NT2/D1 (cell line): ENCODE results near the gene PIP5KL1.

Experiments used
- DNase-seq: peaks from one replicate; pipeline ENCODE4 v3.0.0-alpha.2; 2011; ENCODE audit warnings: low read depth, low spot score
- H3K27me3 ChIP-seq: 2 replicates; pipeline ENCODE4 v1.6.0; 2011; ENCODE audit warnings: mild to moderate bottlenecking; ENCODE audit not compliant: insufficient read length, insufficient read depth
- H3K36me3 ChIP-seq: 2 replicates; pipeline ENCODE4 v1.6.1; 2011; ENCODE audit warnings: mild to moderate bottlenecking, low read length, mixed read lengths; ENCODE audit not compliant: insufficient read depth, insufficient read length
- H3K4me1 ChIP-seq: 2 replicates; pipeline ENCODE4 v1.5.1; 2011; ENCODE audit not compliant: insufficient read depth, insufficient read length
- H3K4me3 ChIP-seq: 2 replicates; pipeline ENCODE4 v1.5.1; 2011; ENCODE audit warnings: low read depth; ENCODE audit not compliant: insufficient read length
- H3K9ac ChIP-seq: 2 replicates; pipeline ENCODE4 v1.6.0; 2011; ENCODE audit warnings: low read depth; ENCODE audit not compliant: insufficient read length
- H3K9me3 ChIP-seq: 2 replicates; pipeline ENCODE4 v1.5.1; 2011; ENCODE audit warnings: mild to moderate bottlenecking, low read length; ENCODE audit not compliant: insufficient read depth
- SUZ12 ChIP-seq: IDR thresholded peaks from 2 replicates; pipeline ENCODE4 v1.6.1; 2011; ENCODE audit not compliant: insufficient read length, insufficient read depth; ENCODE audit errors: extremely low read depth
- YY1 ChIP-seq: IDR thresholded peaks from 2 replicates; pipeline ENCODE4 v1.6.1; 2011; ENCODE audit not compliant: insufficient read length, insufficient read depth
- ZNF274 ChIP-seq: IDR thresholded peaks from 2 replicates; pipeline ENCODE4 v1.6.1; 2011; ENCODE audit warnings: mild to moderate bottlenecking, low read depth, low read length

Gene PIP5KL1

DNA sequence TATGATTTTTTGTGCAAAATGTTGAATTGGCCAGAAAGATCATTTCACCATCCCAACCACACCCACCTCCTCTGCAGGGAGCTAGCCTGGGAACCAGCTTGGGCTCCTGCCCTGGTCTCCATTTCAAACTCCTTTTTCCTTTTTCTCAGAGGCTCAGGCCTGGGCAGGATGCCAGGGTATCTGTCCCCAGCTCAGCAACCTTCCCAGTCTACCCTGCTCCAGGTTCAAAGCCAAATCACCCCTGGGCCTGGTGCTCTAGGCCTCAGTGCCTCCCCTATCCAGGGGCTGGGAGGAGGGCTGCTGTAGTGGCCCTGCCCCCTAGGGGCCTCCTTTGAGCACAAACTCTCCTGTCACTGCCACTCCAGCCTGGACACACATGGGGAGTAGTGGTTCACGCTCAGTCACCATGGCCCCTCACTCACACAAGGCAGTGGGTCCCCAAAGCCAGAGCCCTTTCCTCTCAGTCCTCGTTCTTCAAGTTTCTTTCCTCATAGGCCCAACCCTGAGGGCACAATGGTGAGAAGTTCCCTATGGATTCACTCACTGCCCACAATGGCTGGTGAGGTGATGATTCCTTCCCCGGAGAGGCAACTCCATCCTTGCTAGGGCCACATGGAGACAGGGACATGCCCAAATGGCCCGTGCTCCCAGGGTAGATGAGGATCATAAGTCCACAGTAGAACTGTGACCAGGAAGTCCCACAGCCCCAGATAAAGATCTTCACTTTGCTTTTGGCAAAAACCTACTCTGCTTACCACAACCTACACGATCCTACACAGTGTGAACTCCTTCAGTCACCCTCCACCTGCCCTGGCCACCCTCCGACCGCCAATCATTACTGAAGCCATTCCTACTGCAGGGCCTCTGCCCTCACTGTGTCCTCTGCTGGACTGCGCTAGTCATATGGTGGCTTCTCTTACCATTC, 12.1 kb downstream of the PIP5KL1 start:
- no peak overlapping the region for H3K4me3 ChIP-seq
- TF ChIP-seq SUZ12 (no peak), YY1 (no peak), ZNF274 (no peak)

DNA sequence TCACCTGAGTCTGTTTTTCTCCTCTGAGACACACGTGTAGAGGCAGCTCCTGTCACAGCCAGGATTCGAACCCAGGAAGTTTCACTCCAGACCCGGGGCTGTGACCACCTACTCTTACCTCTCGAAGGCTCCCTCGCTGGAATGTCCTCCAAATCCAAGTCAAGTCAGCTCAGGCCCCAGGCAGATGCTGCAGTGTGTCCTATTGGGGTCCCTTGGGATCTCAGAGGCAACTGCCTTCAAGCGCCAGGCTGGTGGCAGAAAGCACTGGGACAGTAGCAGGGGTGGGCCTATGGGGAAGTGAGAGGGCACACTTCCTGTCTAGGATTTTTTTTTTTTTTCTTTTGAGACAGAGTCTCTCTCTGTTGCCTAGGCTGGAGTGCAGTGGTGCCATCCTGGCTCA, 13.0 kb downstream of the PIP5KL1 start:
- no peak for DNase-seq
- H3K27me3 ChIP-seq: peaks cover 33% of the 10 kb centered on the region
- H3K36me3 ChIP-seq: peaks cover 10% of the 10 kb centered on the region
- no peak for TF ChIP-seq YY1
- TF ChIP-seq SUZ12: no peak
- no peak for TF ChIP-seq ZNF274
- H3K9me3 ChIP-seq: no peaks in the 10 kb centered on the region
- H3K9ac ChIP-seq: peak overlapping the region; percentile 44
- no peak overlapping the region for H3K4me3 ChIP-seq
- H3K4me1 ChIP-seq: peaks cover 17% of the 10 kb centered on the region

More for the DNA sequence above, 12.1 kb downstream of the PIP5KL1 start:
- peaks cover 5% of the 10 kb centered on the region for H3K36me3 ChIP-seq
- H3K9ac ChIP-seq: peak overlapping the region; percentile 34
- no peak for DNase-seq
- no peaks in the 10 kb centered on the region for H3K9me3 ChIP-seq
- H3K4me1 ChIP-seq: peaks cover 17% of the 10 kb centered on the region
- peaks cover 38% of the 10 kb centered on the region for H3K27me3 ChIP-seq

DNA sequence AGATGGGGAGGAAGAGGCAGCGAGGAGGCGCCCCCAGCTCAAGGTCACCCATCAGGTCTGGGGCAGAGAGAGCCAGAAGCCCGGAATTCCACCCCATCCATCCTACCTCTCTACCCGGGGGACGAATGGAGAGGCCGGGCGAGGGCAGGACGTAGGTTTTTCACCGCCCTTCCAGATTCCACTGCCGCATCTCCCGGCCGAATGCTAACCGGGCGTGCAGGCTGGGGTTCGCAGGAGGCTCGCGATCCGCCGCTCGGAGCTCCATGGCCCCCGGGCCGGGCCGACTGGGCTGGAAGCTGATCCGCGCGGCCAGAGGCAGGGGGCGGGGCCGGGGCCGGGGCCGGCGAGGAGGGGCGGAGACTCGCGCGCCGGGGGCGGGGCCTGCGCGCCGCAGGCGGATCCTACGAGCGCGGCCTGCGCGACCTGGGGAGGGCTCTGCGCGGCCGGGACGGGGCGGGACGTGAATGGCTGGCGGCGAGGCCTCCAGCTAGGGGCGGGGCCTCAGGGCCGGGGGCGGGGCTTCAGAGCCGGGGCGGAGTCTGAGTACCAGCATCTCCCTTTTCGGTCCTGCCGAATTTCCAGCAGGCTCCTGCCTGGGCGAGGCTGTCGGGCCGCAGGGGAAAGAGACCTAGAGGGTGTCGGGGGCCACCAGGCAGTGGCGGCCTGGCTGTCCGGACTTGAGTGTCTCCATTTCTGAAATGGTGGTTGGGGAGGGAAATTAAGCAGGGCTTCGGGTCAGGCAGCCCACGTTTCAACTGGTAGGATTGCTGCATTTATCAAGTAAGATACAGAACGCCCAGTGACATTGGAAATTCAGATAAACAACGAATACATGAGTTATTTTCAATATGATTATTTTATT, 13.6 kb downstream of the PIP5KL1 start, which contains the start of gene ST6GALNAC4:
TSS of gene ST6GALNAC4 (minus strand) at position 322 of the 862 bp plus-strand sequence. CDS start 622 bp downstream, outside the sequence.
- Histone ChIP-seq H3K4me1 (peaks cover 17% of the 10 kb centered on the region), H3K9me3 (no peaks in the 10 kb centered on the region), H3K27me3 (peaks cover 29% of the 10 kb centered on the region), H3K36me3 (peaks cover 16% of the 10 kb centered on the region), H3K4me3 (peak within 1 kb of the TSS; percentile 58), H3K9ac (peak within 1 kb of the TSS; percentile 82)
- no peak for TF ChIP-seq SUZ12
- TF ChIP-seq YY1: no peak
- TF ChIP-seq ZNF274: no peak
- peak; percentile 80 for DNase-seq

DNA sequence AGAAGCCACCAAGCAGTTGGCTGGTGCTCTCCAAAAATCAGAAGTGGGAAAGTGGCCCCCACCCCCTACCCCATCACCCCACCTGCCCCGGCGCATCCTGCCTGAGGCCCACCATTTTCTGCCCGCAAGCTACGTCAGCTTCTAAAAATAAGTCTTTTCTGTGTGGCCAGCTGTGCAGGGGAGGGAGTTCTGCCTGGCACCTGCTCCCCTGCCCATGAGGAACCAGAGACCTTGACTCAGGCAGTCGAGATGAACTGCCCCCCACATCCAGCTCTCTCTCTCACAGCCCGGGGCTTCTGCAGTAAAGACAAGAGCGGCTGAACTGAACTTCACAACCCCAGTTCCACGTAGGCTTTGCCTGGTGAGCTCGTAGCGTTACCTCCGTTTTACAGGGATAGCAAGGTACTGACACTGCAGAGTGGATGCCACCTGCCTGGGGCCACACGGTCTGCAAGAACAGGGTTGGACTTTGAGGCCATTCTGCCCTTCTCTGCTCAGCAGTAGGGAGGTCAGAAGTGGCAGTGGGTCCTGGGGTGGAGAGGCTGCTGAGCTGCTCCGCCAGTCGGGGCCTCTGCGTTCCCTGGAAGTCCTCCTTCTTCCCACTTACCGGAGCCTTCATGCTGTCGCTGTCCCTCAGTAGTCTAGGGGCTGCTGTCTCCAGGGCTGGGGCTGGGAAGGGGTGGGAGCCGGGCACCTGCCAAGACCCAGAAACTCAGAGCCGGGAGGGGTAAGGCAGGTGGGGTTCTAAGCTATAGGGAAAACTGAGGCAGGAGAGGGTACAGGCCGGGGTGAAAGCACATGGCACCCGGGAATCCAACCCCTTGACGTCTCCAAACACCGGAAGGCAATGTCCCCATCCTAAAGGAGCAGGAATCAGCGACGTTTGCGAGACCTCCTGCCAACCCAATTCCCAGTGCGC, 14.5 kb downstream of the PIP5KL1 start:
- no peak for DNase-seq
- H3K9me3 ChIP-seq: no peaks in the 10 kb centered on the region
- H3K36me3 ChIP-seq: peaks cover 20% of the 10 kb centered on the region
- peaks cover 18% of the 10 kb centered on the region for H3K4me1 ChIP-seq
- TF ChIP-seq ZNF274 (no peak), SUZ12 (no peak)
- H3K27me3 ChIP-seq: peaks cover 20% of the 10 kb centered on the region
- H3K4me3 ChIP-seq: peak overlapping the region; percentile 58
- H3K9ac ChIP-seq: peak overlapping the region; percentile 82

DNA sequence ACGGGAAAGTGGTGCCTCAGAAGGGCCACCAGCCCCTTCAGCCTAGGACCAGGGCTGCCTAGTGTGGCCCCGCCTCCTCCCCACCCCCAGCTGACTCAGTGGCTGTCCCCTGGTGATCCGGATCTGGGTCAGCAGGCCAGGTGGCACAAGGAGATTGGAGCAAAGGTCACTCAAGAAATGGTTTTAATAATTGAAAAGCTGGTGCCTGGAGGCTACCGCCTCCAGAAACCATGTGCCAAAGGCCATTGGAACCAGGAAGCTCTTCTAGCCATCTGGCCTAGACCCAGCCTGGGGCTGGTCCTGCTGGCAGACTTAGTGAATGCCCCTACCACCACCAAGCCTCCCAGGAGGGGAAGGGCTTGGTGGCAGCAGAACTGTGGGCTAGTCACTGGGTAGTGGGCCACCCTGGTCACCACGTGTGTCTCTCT, 15.2 kb downstream of the PIP5KL1 start:
- peaks cover 20% of the 10 kb centered on the region for H3K4me1 ChIP-seq
- H3K4me3 ChIP-seq: no peak overlapping the region
- no peak for DNase-seq
- H3K27me3 ChIP-seq: peaks cover 17% of the 10 kb centered on the region
- peaks cover 23% of the 10 kb centered on the region for H3K36me3 ChIP-seq
- no peaks in the 10 kb centered on the region for H3K9me3 ChIP-seq
- no peak overlapping the region for H3K9ac ChIP-seq
- TF ChIP-seq SUZ12 (no peak), YY1 (no peak), ZNF274 (no peak)

DNA sequence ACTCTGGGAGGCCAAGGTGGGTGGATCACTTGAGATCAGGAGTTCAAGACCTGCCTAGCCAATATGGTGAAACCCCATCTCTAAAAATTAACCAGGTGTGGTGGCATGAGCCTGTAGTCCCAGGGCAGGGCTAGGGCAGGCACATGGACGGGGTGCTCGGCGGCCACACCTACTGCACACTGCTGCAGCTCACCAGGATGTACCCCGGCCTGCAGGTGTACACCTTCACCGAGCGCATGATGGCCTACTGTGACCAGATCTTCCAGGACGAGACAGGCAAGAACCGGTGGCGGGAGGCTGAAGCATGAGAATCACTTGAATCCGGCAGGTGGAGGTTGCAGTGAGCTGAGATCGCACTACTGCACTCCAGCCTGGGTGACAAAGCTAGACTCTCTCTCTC, 16.9 kb downstream of the PIP5KL1 start:
- H3K9me3 ChIP-seq: no peaks in the 10 kb centered on the region
- no peak overlapping the region for H3K9ac ChIP-seq
- no peak for DNase-seq
- TF ChIP-seq ZNF274: no peak
- H3K4me3 ChIP-seq: no peak overlapping the region
- H3K27me3 ChIP-seq: peaks cover 17% of the 10 kb centered on the region
- peaks cover 29% of the 10 kb centered on the region for H3K36me3 ChIP-seq
- peaks cover 15% of the 10 kb centered on the region for H3K4me1 ChIP-seq

DNA sequence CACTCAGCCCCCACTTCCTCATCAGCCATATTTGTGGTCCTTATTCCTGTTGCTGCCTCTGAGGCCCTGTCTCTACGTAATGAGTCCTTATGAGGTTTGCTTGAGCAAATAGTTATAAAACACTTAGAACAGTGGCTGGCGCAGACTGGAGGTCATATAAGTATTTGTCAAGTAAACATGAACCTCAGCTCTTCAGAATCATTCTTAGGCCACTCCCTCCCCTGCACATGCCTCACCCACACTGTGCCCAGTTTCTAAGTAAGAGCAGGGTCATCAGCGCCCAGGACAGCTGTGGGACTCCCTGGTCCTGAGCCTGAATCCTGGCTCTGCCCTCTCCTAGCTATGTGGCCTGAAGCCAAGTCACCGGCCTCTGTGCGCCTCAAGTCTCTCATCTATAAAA, 17.7 kb downstream of the PIP5KL1 start:
- Histone ChIP-seq H3K9me3 (no peaks in the 10 kb centered on the region), H3K4me3 (no peak overlapping the region), H3K36me3 (peaks cover 29% of the 10 kb centered on the region), H3K4me1 (peaks cover 11% of the 10 kb centered on the region), H3K9ac (no peak overlapping the region), H3K27me3 (peaks cover 17% of the 10 kb centered on the region)
- no peak for TF ChIP-seq ZNF274
- TF ChIP-seq SUZ12: no peak
- TF ChIP-seq YY1: no peak
- DNase-seq: no peak
